Measurements from ENCODE around the gene UTP18. TPM values are rescaled to one million over a fixed set of nuclear protein-coding genes. Genes with fewer than 3 reads are reported as not detected.

Gene UTP18
- total and polyA plus RNA-seq, 10 of the 15 experiments (the other 5 are each of a cell fraction or from before 2014, with no cell fraction given): 31.0 to 111 (median 58.8) TPM

DNA sequence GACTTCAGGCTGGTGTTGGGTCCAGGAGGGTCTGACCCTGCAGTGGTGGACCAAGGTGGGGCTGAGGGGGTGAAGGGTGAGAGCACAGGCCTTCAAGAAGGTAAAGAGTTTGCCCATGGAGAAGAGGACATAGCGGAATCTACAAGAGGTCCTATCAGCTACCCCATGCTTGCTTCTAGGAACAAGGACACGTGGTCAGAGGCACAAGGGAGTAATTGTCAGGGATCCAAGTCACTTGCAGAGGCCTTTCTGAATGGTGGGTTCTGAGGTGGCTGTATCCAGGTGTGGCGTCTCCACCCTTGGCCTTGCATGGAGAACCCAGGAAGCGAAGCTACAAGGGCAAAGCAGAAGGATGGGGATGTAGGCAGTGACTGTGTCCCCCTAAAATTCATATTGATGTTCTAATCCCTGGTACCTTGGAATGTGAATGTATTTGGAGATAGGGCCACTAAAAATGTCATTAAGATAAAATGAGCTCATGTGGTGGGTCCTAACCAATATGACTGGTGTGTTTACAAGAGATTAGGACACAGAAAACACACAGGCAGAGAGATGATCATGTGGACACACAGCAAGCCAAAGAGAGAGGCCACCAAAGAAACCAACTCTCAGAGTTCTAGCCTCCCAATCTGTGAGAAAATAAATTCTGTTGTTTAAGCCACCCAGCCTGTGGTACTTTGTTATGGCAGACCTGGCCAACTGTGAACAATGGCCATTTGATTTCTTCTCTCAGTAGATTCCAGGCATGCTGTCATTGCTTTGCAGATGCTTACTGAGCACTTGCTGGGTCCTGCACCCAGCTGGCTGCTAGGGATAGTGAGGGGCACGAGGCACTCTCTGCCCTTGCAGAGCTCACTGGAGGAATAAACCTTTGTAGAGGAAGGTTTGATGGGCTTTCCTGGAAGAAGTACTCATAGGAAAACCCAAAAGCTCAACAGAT lies 75.8 kb downstream of the UTP18 start:
- Histone ChIP-seq H2AFZ (ENCODE audit: control insufficient read depth, low read depth, low read length) (no peak overlapping the region), H3K36me3 (ENCODE audit: control insufficient read depth in 2 of 2, insufficient read depth in 2 of 2, low read length in 1 of 2) (no peaks in the 10 kb centered on the region), H3K27ac (ENCODE audit: control insufficient read depth, insufficient read depth) (no peak overlapping the region), H3K4me2 (ENCODE audit: control insufficient read depth, insufficient read depth) (no peak overlapping the region), H3K9me3 (replicated peaks; ENCODE audit: control insufficient read depth, insufficient read depth, low read length) (no peaks in the 10 kb centered on the region), H3K4me3 (no peak overlapping the region), H3K79me2 (ENCODE audit: control insufficient read depth, insufficient read depth, low read length) (no peaks in the 10 kb centered on the region), H4K20me1 (ENCODE audit: control insufficient read depth, insufficient read depth) (no peaks in the 10 kb centered on the region), H3K27me3 (replicated peaks in 1 of 2; ENCODE audit: control insufficient read depth in 2 of 2, insufficient read depth in 2 of 2, low read length in 1 of 2) (peaks cover 0 to 3% of the 10 kb centered on the region in 2 experiments; a peak in 2 of 4 replicates), H3K9ac (ENCODE audit: control insufficient read depth, insufficient read depth, low read length) (no peak overlapping the region), H3K4me1 (ENCODE audit: control insufficient read depth, insufficient read depth, low read length) (no peaks in the 10 kb centered on the region)
- in situ Hi-C loops (cut with MboI): no loop called here
- CTCF ChIA-PET: no interaction called here
- SMC1A ChIA-PET (ENCODE audit: uncharacterized antibody, unreplicated experiment): no interaction called here
- POLR2A ChIA-PET: no interaction called here
- ATAC-seq (no peak), DNase-seq (ENCODE audit: low read depth, low spot score) (no peak), FAIRE-seq (no peak)
- 43% methylated on average over 5 of the region's 5 CpGs for WGBS (ENCODE audit: insufficient coverage, insufficient replicate concordance, low lambda C conversion rate, missing lambda C conversion rate)
- TF ChIP-seq RAD21 (IDR thresholded peaks at IDR 0.05; ENCODE audit: insufficient read depth, low read depth, low read length): no peak
- no peak for TF ChIP-seq IRF4 (IDR thresholded peaks at IDR 0.05; ENCODE audit: low read depth, low read length)
- no peak for TF ChIP-seq NR2F1 (conservative IDR thresholded peaks at IDR 0.05)
- TF ChIP-seq LARP7 (IDR thresholded peaks at IDR 0.05): no peak
- TF ChIP-seq, protein P1, sequence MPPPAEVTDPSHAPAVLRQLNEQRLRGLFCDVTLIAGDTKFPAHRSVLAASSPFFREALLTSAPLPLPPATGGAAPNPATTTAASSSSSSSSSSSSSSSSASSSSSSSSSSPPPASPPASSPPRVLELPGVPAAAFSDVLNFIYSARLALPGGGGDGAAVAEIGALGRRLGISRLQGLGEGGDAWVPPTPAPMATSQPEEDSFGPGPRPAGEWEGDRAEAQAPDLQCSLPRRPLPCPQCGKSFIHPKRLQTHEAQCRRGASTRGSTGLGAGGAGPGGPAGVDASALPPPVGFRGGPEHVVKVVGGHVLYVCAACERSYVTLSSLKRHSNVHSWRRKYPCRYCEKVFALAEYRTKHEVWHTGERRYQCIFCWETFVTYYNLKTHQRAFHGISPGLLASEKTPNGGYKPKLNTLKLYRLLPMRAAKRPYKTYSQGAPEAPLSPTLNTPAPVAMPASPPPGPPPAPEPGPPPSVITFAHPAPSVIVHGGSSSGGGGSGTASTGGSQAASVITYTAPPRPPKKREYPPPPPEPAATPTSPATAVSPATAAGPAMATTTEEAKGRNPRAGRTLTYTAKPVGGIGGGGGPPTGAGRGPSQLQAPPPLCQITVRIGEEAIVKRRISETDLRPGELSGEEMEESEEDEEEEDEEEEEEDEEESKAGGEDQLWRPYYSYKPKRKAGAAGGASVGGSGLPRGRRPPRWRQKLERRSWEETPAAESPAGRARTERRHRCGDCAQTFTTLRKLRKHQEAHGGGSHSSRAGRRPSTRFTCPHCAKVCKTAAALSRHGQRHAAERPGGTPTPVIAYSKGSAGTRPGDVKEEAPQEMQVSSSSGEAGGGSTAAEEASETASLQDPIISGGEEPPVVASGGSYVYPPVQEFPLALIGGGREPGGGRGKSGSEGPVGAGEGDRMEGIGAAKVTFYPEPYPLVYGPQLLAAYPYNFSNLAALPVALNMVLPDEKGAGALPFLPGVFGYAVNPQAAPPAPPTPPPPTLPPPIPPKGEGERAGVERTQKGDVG (CRISPR knock-in tag; IDR thresholded peaks at IDR 0.05): no peak
- no peak for TF ChIP-seq SPI1 (IDR thresholded peaks at IDR 0.05; ENCODE audit: borderline replicate concordance, insufficient read depth, low read depth, low read length)
- no peak for TF ChIP-seq ZNF274 (IDR thresholded peaks at IDR 0.05; ENCODE audit: insufficient read depth, insufficient read length)
- TF ChIP-seq, protein P2, sequence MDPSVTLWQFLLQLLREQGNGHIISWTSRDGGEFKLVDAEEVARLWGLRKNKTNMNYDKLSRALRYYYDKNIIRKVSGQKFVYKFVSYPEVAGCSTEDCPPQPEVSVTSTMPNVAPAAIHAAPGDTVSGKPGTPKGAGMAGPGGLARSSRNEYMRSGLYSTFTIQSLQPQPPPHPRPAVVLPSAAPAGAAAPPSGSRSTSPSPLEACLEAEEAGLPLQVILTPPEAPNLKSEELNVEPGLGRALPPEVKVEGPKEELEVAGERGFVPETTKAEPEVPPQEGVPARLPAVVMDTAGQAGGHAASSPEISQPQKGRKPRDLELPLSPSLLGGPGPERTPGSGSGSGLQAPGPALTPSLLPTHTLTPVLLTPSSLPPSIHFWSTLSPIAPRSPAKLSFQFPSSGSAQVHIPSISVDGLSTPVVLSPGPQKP (IDR thresholded peaks at IDR 0.05; ENCODE audit: low read depth, low read length): no peak
- TF ChIP-seq JUNB (IDR thresholded peaks at IDR 0.05): no peak
- no peak for TF ChIP-seq NFXL1 (IDR thresholded peaks at IDR 0.05; ENCODE audit: borderline replicate concordance)
- RAD21 ChIA-PET (ENCODE audit: unreplicated experiment): no interaction called here
- intact Hi-C loops (cut with micrococcal nuclease; ENCODE audit: unreplicated experiment): no loop called here
- BruUV-seq (replicated peaks): no TSS peak

Data from GM12878 (cell line).